Astrocyte (in vitro differentiated cells and primary cell): ENCODE measurements around the gene EFCC1. TPM values are rescaled to one million over a fixed set of nuclear protein-coding genes. Genes with fewer than 3 reads are reported as not detected.

Source experiments
- DNase-seq: peaks from one replicate; pipeline ENCODE4 v3.0.0-alpha.2; 2010; ENCODE audit warnings: low read depth
- FAIRE-seq: peaks from 2 replicates; lab custom pipeline; 2011; peaks lifted over from hg19 to GRCh38; lab: Jason Lieb, UNC
- H2AFZ ChIP-seq: 2 replicates; pipeline ENCODE4 v1.6.0; 2012; ENCODE audit warnings: low read depth, low read length, inconsistent platforms
- H3K27ac ChIP-seq: 2 replicates; pipeline ENCODE4 v1.5.1; 2011; ENCODE audit warnings: low read depth, low read length, inconsistent platforms
- H3K27me3 ChIP-seq: 2 replicates; pipeline ENCODE4 v1.6.0; 2011; ENCODE audit warnings: low read length, inconsistent platforms; ENCODE audit not compliant: insufficient read depth
- H3K36me3 ChIP-seq: 2 replicates; pipeline ENCODE4 v1.5.1; 2011; ENCODE audit warnings: low read length, inconsistent platforms; ENCODE audit not compliant: insufficient read depth
- H3K4me1 ChIP-seq: 2 replicates; pipeline ENCODE4 v1.5.1; 2011; ENCODE audit warnings: low read length, inconsistent platforms; ENCODE audit not compliant: insufficient read depth
- H3K4me2 ChIP-seq: 2 replicates; pipeline ENCODE4 v1.6.0; 2012; ENCODE audit warnings: low read length, inconsistent platforms
- H3K4me3 ChIP-seq: 2 replicates; pipeline ENCODE4 v1.5.1; 2011; ENCODE audit warnings: low read depth, mild to moderate bottlenecking, low read length, inconsistent platforms; ENCODE audit not compliant: insufficient read depth
- H3K79me2 ChIP-seq: 2 replicates; pipeline ENCODE4 v1.6.0; 2012; ENCODE audit warnings: mild to moderate bottlenecking, low read length, inconsistent platforms; ENCODE audit not compliant: insufficient read depth
- H3K9ac ChIP-seq: 2 replicates; pipeline ENCODE4 v1.6.0; 2012; ENCODE audit warnings: mild to moderate bottlenecking, low read length, inconsistent platforms
- H3K9me3 ChIP-seq: 2 replicates; pipeline ENCODE4 v1.5.1; 2012; ENCODE audit warnings: low read depth, mild to moderate bottlenecking, low read length, inconsistent platforms; ENCODE audit not compliant: insufficient read depth
- H4K20me1 ChIP-seq: 2 replicates; pipeline ENCODE4 v1.6.0; 2012; ENCODE audit warnings: low read length, inconsistent platforms; ENCODE audit not compliant: insufficient read depth
- H3K27ac Mint-ChIP-seq: one replicate; pipeline ENCODE4 v1.8.0; 2021; ENCODE audit warnings: mild to moderate bottlenecking, mixed read lengths; ENCODE audit not compliant: unreplicated experiment
- H3K27me3 Mint-ChIP-seq: one replicate; pipeline ENCODE4 v1.8.0; 2021; ENCODE audit warnings: low read depth, mixed read lengths; ENCODE audit not compliant: unreplicated experiment
- H3K36me3 Mint-ChIP-seq: one replicate; pipeline ENCODE4 v1.8.0; 2021; ENCODE audit warnings: low read depth, mixed read lengths; ENCODE audit not compliant: unreplicated experiment
- H3K4me1 Mint-ChIP-seq: one replicate; pipeline ENCODE4 v1.8.0; 2021; ENCODE audit warnings: low read depth, mixed read lengths; ENCODE audit not compliant: unreplicated experiment
- H3K4me3 Mint-ChIP-seq: one replicate; pipeline ENCODE4 v1.8.0; 2021; ENCODE audit warnings: mild to moderate bottlenecking, moderate library complexity, mixed read lengths; ENCODE audit not compliant: unreplicated experiment
- H3K9me3 Mint-ChIP-seq: one replicate; pipeline ENCODE4 v1.8.0; 2021; ENCODE audit warnings: mild to moderate bottlenecking, mixed read lengths; ENCODE audit not compliant: unreplicated experiment
- CTCF ChIP-seq: IDR thresholded peaks from 2 replicates; pipeline ENCODE4 v1.5.1; 2011; ENCODE audit warnings: low read depth, mild to moderate bottlenecking, inconsistent platforms, low read length, moderate library complexity; ENCODE audit not compliant: insufficient read depth
- EZH2 ChIP-seq: IDR thresholded peaks from 2 replicates; pipeline ENCODE4 v1.6.1; 2012; ENCODE audit warnings: mild to moderate bottlenecking, low read length, inconsistent platforms; ENCODE audit not compliant: insufficient read depth
- total RNA-seq: library from RNA; stranded (reverse); gene quantifications from 2 replicates; pipeline ENCODE4 v1.2.1, GENCODE V29; 2021

EFCC1 gene
- total RNA-seq, 1 donor from 2014 or later: not detected

DNA sequence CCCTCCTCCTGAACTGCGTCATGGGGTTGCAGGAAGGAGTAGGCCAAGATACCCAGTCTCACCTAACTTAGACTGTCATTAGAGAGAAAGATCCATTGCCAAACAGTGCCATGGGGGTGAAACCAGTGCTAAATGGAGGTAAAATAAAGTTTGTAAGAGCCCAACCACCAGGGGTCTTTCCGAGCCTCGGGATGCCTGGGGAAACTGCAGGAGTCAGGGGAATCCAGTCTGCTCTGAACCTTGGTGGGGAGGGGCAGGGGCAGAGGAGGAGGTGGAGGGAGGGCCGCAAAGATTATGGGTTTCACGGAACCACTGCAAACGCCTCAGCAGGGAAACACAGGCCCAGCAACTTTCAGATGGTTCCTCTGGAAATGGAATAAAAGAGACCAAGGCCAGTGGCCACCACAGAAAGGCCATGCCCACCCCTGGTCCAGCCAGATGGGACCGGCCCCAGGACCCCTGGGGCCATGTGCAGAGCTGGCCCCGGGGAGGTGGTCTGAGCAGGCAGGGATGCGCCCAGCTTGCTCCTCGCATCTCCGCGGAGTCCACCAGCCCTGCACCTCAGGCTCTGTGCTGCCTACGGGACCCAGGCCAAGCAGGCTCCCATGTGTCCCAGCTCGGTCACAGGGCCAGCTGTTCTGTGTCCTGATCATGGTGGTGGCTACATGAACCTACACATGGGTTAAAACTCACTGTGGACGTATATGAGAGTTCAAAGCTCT, 39.6 kb downstream of the EFCC1 start:
- no peak for TF ChIP-seq CTCF
- no peak for TF ChIP-seq EZH2
- DNase-seq (no peak), FAIRE-seq (no peak)
- H3K36me3 ChIP-seq: no peaks in the 10 kb centered on the region
- H3K9ac ChIP-seq: no peak overlapping the region
- H3K27me3 ChIP-seq: peaks cover 7% of the 10 kb centered on the region
- Mint-ChIP-seq H3K4me1 (no peaks in the 10 kb centered on the region), H3K27me3 (peaks cover 32% of the 10 kb centered on the region), H3K36me3 (peaks cover 2% of the 10 kb centered on the region), H3K9me3 (peaks cover 18% of the 10 kb centered on the region), H3K27ac (no peak overlapping the region), H3K4me3 (no peak overlapping the region)
- peaks cover 4% of the 10 kb centered on the region for H3K9me3 ChIP-seq
- H3K79me2 ChIP-seq: no peaks in the 10 kb centered on the region
- no peak overlapping the region for H3K4me3 ChIP-seq
- no peak overlapping the region for H3K4me2 ChIP-seq
- H2AFZ ChIP-seq: no peak overlapping the region
- H3K27ac ChIP-seq: no peak overlapping the region
- no peaks in the 10 kb centered on the region for H4K20me1 ChIP-seq
- no peaks in the 10 kb centered on the region for H3K4me1 ChIP-seq

GRCh38 chr3:129045675-129046036, 44.6 kb downstream of the EFCC1 start:
- Histone ChIP-seq H3K9me3 (peaks cover 4% of the 10 kb centered on the region), H3K9ac (no peak overlapping the region), H3K4me2 (peak overlapping the region; percentile 62), H3K27ac (no peak overlapping the region), H3K36me3 (no peaks in the 10 kb centered on the region), H3K4me1 (no peaks in the 10 kb centered on the region), H3K4me3 (no peak overlapping the region), H2AFZ (peak overlapping the region; percentile 69), H3K27me3 (peaks cover 20% of the 10 kb centered on the region), H3K79me2 (no peaks in the 10 kb centered on the region), H4K20me1 (no peaks in the 10 kb centered on the region)
- Mint-ChIP-seq H3K4me1 (no peaks in the 10 kb centered on the region), H3K27me3 (peaks cover 22% of the 10 kb centered on the region), H3K27ac (no peak overlapping the region), H3K36me3 (peaks cover 2% of the 10 kb centered on the region), H3K4me3 (no peak overlapping the region), H3K9me3 (peaks cover 28% of the 10 kb centered on the region)
- FAIRE-seq (no peak), DNase-seq (no peak)
- no peak for TF ChIP-seq CTCF

GRCh38 chr3:129046037-129046731, 45.1 kb downstream of the EFCC1 start:
- H3K4me3 Mint-ChIP-seq: no peak overlapping the region

More at GRCh38 chr3:129046037-129046731, 45.1 kb downstream of the EFCC1 start:
- H3K4me1 Mint-ChIP-seq: no peaks in the 10 kb centered on the region
- peaks cover 2% of the 10 kb centered on the region for H3K36me3 Mint-ChIP-seq
- Histone ChIP-seq H2AFZ (peak overlapping the region; percentile 69), H3K36me3 (no peaks in the 10 kb centered on the region), H3K27ac (no peak overlapping the region), H3K27me3 (peaks cover 20% of the 10 kb centered on the region), H3K4me2 (peak overlapping the region; percentile 62), H3K4me3 (no peak overlapping the region), H3K4me1 (no peaks in the 10 kb centered on the region), H3K9me3 (peaks cover 4% of the 10 kb centered on the region), H4K20me1 (no peaks in the 10 kb centered on the region), H3K79me2 (no peaks in the 10 kb centered on the region), H3K9ac (no peak overlapping the region)
- DNase-seq: no peak
- no peak overlapping the region for H3K27ac Mint-ChIP-seq
- no peak for FAIRE-seq
- peaks cover 22% of the 10 kb centered on the region for H3K27me3 Mint-ChIP-seq
- peak; percentile 90 for TF ChIP-seq EZH2
- TF ChIP-seq CTCF: no peak
- peaks cover 28% of the 10 kb centered on the region for H3K9me3 Mint-ChIP-seq
